ENCODE measurements around the gene DBNDD2.

The DBNDD2 gene

GRCh38 chr20:45378191-45378590 lies 29.9 kb upstream of the DBNDD2 start, which contains the start of gene TP53TG5:
TSS of gene TP53TG5 (minus strand) at chr20:45378325. CDS start at chr20:45378236, 89 bp downstream.
- no peaks in the 10 kb centered on the region for H3K79me2 ChIP-seq (ENCODE audit: insufficient read depth, low read length)
- no peak within 1 kb of the TSS for H3K4me2 ChIP-seq (ENCODE audit: low read depth, low read length, poor library complexity, severe bottlenecking)
- no peak within 1 kb of the TSS for H3K27ac ChIP-seq (ENCODE audit: low read depth, low read length)
- no peaks in the 10 kb centered on the region for H3K9me3 ChIP-seq (ENCODE audit: insufficient read depth, low read length)
- H3K4me3 ChIP-seq (ENCODE audit: insufficient read depth, low read length, poor library complexity, severe bottlenecking): no peak within 1 kb of the TSS
- H3K9ac ChIP-seq (ENCODE audit: low read length): no peak within 1 kb of the TSS
- no peaks in the 10 kb centered on the region for H3K36me3 ChIP-seq (ENCODE audit: low read length)
- H3F3A ChIP-seq (ENCODE audit: insufficient read depth): no peaks in the 10 kb centered on the region
- TF ChIP-seq EZH2phosphoT487 (conservative IDR thresholded peaks at IDR 0.05; ENCODE audit: low read length): no peak
- TF ChIP-seq, protein P1, sequence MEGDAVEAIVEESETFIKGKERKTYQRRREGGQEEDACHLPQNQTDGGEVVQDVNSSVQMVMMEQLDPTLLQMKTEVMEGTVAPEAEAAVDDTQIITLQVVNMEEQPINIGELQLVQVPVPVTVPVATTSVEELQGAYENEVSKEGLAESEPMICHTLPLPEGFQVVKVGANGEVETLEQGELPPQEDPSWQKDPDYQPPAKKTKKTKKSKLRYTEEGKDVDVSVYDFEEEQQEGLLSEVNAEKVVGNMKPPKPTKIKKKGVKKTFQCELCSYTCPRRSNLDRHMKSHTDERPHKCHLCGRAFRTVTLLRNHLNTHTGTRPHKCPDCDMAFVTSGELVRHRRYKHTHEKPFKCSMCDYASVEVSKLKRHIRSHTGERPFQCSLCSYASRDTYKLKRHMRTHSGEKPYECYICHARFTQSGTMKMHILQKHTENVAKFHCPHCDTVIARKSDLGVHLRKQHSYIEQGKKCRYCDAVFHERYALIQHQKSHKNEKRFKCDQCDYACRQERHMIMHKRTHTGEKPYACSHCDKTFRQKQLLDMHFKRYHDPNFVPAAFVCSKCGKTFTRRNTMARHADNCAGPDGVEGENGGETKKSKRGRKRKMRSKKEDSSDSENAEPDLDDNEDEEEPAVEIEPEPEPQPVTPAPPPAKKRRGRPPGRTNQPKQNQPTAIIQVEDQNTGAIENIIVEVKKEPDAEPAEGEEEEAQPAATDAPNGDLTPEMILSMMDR (IDR thresholded peaks at IDR 0.05; ENCODE audit: insufficient read depth, low read length, poor library complexity, severe bottlenecking): no peak
- no peak within 1 kb of the TSS for H2AFZ ChIP-seq (ENCODE audit: low read depth, low read length, severe bottlenecking)
- no peaks in the 10 kb centered on the region for H4K20me1 ChIP-seq (ENCODE audit: low read depth, low read length)
- H3K27me3 ChIP-seq (ENCODE audit: low read length): no peaks in the 10 kb centered on the region
- H3K9me2 ChIP-seq (replicated peaks; ENCODE audit: insufficient read depth, low read length): no peaks in the 10 kb centered on the region

DNA sequence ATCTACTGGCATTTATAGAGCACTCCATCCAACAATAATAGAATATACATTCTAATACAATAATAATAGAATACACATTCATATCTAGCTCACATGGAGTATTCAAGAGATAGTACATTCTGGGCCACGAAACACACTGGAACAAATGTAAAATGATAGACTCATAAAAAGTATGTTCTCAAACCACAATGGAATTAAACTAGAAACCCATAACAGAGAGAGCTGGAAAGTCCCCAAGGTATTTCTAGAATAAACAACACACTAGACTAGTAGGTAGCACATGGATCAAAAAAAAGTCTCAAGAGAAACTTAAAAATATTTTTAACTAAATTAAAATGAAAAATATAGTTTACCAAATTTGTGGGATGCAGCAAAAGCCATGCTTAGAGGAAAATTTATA lies 20.8 kb upstream of the DBNDD2 start:
- Histone ChIP-seq H3F3A (ENCODE audit: insufficient read depth) (no peaks in the 10 kb centered on the region), H3K36me3 (ENCODE audit: low read length) (no peaks in the 10 kb centered on the region), H3K79me2 (ENCODE audit: insufficient read depth, low read length) (no peaks in the 10 kb centered on the region), H3K27ac (ENCODE audit: low read depth, low read length) (no peak overlapping the region), H2AFZ (ENCODE audit: low read depth, low read length, severe bottlenecking) (no peak overlapping the region), H3K9me2 (replicated peaks; ENCODE audit: insufficient read depth, low read length) (no peaks in the 10 kb centered on the region), H3K4me3 (ENCODE audit: insufficient read depth, low read length, poor library complexity, severe bottlenecking) (no peak overlapping the region), H3K4me2 (ENCODE audit: low read depth, low read length, poor library complexity, severe bottlenecking) (no peak overlapping the region), H3K9me3 (ENCODE audit: insufficient read depth, low read length) (no peaks in the 10 kb centered on the region), H3K27me3 (ENCODE audit: low read length) (no peaks in the 10 kb centered on the region), H3K9ac (ENCODE audit: low read length) (no peak overlapping the region), H4K20me1 (ENCODE audit: low read depth, low read length) (no peaks in the 10 kb centered on the region)
- TF ChIP-seq, protein P1 (IDR thresholded peaks at IDR 0.05; ENCODE audit: insufficient read depth, low read length, poor library complexity, severe bottlenecking): no peak
- TF ChIP-seq EZH2phosphoT487 (conservative IDR thresholded peaks at IDR 0.05; ENCODE audit: low read length): no peak

- TF ChIP-seq, protein P1 (IDR thresholded peaks at IDR 0.05; ENCODE audit: insufficient read depth, low read length, poor library complexity, severe bottlenecking): no peak
- no peak for TF ChIP-seq EZH2phosphoT487 (conservative IDR thresholded peaks at IDR 0.05; ENCODE audit: low read length)
- no peak overlapping the region for H3K4me2 ChIP-seq (ENCODE audit: low read depth, low read length, poor library complexity, severe bottlenecking)
- no peaks in the 10 kb centered on the region for H3F3A ChIP-seq (ENCODE audit: insufficient read depth)
- no peaks in the 10 kb centered on the region for H4K20me1 ChIP-seq (ENCODE audit: low read depth, low read length)
- no peak overlapping the region for H3K27ac ChIP-seq (ENCODE audit: low read depth, low read length)
- H3K4me3 ChIP-seq (ENCODE audit: insufficient read depth, low read length, poor library complexity, severe bottlenecking): no peak overlapping the region
- H3K9me3 ChIP-seq (ENCODE audit: insufficient read depth, low read length): no peaks in the 10 kb centered on the region
- H3K9ac ChIP-seq (ENCODE audit: low read length): no peak overlapping the region
- no peaks in the 10 kb centered on the region for H3K79me2 ChIP-seq (ENCODE audit: insufficient read depth, low read length)
- no peak overlapping the region for H2AFZ ChIP-seq (ENCODE audit: low read depth, low read length, severe bottlenecking)
- no peaks in the 10 kb centered on the region for H3K27me3 ChIP-seq (ENCODE audit: low read length)
- H3K9me2 ChIP-seq (replicated peaks; ENCODE audit: insufficient read depth, low read length): no peaks in the 10 kb centered on the region
- H3K36me3 ChIP-seq (ENCODE audit: low read length): no peaks in the 10 kb centered on the region
Measured at GRCh38 chr20:45390931-45391330, 17.2 kb upstream of the DBNDD2 start.

Data from SU-DHL-6 (cell line).